Breast epithelium (tissue), 3 donors: ENCODE measurements around the gene TXLNB.

ENCODE experiments used
- POLR2A ChIP-seq: fragments of 450-650 bp; IDR thresholded peaks from one replicate; pipeline ENCODE4 v1.6.1; 2016; ENCODE audit warnings: antibody characterized with exemption, mild to moderate bottlenecking, moderate library complexity
- TF ChIP-seq, protein P1 (sequence below), 3 donors: fragments of 450-650 bp; IDR thresholded peaks; one replicate each; pipeline ENCODE4 v1.5.1; 2016 to 2017; ENCODE audit warnings: antibody characterized with exemption in 3 of 3, mild to moderate bottlenecking in 3 of 3, moderate library complexity in 3 of 3

DNA sequence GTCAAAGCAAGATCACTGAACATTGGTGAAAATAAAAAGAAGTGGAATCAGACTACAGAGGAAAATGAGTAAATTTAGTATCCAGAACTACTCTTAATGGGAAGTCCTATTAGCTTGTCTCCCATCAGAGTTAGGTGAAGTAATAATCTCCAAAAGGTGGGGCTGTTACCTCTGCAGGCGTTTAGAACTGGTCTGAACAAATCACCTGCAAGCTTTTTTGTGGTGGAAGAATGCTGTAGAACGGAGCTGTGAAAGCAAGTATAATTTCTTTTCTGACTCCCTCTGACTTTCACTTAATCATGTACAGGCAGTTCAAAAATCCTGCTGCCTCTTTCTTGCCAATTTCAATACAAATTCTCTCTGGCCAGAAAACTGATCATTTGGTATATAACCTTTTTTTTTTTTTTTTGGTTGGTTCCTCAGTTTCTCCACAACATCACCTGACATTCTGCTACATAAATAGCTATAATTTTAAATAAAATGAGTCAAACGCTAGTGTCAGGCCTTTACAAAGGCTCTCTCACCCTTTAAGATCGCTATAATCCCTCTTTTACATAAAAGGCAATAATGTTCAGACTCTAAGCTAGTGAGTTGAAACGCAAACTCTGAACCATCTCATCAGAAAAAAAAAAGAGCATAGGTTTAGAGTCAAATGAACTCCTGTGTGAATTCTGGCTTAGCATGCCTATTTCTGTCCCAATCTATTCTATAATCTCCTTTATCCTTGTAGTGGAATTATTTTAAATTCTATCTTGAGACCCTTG lies 43.8 kb upstream of the TXLNB start:
- TF ChIP-seq, protein P1, sequence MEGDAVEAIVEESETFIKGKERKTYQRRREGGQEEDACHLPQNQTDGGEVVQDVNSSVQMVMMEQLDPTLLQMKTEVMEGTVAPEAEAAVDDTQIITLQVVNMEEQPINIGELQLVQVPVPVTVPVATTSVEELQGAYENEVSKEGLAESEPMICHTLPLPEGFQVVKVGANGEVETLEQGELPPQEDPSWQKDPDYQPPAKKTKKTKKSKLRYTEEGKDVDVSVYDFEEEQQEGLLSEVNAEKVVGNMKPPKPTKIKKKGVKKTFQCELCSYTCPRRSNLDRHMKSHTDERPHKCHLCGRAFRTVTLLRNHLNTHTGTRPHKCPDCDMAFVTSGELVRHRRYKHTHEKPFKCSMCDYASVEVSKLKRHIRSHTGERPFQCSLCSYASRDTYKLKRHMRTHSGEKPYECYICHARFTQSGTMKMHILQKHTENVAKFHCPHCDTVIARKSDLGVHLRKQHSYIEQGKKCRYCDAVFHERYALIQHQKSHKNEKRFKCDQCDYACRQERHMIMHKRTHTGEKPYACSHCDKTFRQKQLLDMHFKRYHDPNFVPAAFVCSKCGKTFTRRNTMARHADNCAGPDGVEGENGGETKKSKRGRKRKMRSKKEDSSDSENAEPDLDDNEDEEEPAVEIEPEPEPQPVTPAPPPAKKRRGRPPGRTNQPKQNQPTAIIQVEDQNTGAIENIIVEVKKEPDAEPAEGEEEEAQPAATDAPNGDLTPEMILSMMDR (IDR thresholded peaks at IDR 0.05), result no peak
- no peak for TF ChIP-seq POLR2A
